Measurements from ENCODE around the gene RNF215.
"Not testable (repeated sequence)": the region's sequence is repeated elsewhere in the genome, so short reads cannot be mapped to it uniquely, and the experiment has no call there.

RNF215 gene

GRCh38 chr22:30422481-30423300 is 35.5 kb upstream of the RNF215 start:
- peak; percentile 18 for DNase-seq
- in situ Hi-C loops (cut with MboI; ENCODE audit: low pct_unique_long_range_greater_than_20kb, low sequenced_read_pairs), result no loop called here

GRCh38 chr22:30421695-30422480 is 34.7 kb upstream of the RNF215 start:
- in situ Hi-C loops (cut with MboI; ENCODE audit: low pct_unique_long_range_greater_than_20kb, low sequenced_read_pairs), result no loop called here
- no peak for DNase-seq

DNA sequence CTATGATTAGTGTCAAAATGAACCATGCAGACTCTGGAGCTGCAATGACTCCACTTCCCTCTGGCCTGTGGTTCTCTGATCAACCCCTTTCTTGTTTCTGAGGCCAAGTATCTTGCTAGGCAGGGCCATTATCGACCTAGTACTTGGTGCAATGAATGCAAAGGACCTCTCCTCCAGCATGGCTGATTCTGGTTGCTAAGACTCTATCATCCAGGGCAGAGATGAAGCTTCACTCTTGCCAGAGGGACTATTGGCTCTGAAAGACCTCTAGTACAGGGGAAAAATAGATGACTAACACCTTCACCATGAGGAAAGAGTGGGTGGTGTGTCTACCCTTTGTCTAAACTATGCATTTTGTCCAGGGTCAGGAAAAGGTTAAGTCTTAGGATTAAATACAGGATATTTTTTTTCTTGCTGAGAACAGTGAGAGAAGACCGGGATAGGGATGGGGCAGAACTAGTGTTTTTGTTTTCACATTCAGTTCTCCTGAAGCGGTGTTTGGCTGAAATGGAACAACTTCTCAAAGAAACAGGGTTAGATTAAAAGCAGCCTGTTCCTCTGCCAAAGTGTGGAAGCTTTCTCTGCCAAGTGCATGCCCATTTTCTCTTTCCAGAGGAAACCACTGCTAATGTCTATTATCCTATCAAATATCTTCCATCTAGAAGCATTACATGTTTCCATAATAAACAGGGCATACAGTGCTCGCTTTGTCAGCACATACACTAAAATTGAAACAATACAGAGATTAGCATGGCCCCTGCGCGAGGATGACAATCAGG is 33.3 kb upstream of the RNF215 start:
- no peak for DNase-seq
- in situ Hi-C loops (cut with MboI; ENCODE audit: low pct_unique_long_range_greater_than_20kb, low sequenced_read_pairs), result no loop called here

- no peak for DNase-seq
- in situ Hi-C loops (cut with MboI; ENCODE audit: low pct_unique_long_range_greater_than_20kb, low sequenced_read_pairs), result no loop called here
These were observed 29.6 kb upstream of the RNF215 start for GRCh38 chr22:30416837-30417236.

- in situ Hi-C loops (cut with MboI; ENCODE audit: low pct_unique_long_range_greater_than_20kb, low sequenced_read_pairs), result no loop called here
- no peak for DNase-seq
These were observed 29.2 kb upstream of the RNF215 start for GRCh38 chr22:30416403-30416802.

DNA sequence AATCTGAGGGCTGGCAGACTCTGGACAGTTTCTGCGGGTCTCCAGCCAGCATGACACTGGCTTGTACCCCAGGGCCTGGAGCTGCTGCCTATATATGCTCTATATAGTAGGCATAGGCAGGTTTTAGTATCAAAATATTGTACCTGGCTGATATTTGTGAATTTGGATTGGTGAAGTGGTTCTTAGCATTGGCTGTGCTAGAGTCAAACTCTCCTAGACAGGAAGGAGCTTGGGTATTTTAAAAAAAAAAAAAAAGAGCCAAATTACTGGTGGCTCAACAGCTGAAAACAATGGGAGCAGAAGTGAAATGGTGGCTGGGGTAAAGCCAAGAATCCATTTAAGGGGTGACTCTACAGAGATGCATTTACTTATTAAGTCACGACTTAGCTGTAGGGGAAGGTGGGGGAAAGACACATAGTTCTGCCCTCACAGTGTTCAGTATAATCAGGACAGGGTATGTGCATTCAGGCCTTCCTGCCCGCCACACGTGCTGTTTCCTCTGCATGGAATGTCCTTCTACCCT is 27.4 kb upstream of the RNF215 start:
- in situ Hi-C loops (cut with MboI; ENCODE audit: low pct_unique_long_range_greater_than_20kb, low sequenced_read_pairs), result no loop called here
- DNase-seq, result no peak

DNA sequence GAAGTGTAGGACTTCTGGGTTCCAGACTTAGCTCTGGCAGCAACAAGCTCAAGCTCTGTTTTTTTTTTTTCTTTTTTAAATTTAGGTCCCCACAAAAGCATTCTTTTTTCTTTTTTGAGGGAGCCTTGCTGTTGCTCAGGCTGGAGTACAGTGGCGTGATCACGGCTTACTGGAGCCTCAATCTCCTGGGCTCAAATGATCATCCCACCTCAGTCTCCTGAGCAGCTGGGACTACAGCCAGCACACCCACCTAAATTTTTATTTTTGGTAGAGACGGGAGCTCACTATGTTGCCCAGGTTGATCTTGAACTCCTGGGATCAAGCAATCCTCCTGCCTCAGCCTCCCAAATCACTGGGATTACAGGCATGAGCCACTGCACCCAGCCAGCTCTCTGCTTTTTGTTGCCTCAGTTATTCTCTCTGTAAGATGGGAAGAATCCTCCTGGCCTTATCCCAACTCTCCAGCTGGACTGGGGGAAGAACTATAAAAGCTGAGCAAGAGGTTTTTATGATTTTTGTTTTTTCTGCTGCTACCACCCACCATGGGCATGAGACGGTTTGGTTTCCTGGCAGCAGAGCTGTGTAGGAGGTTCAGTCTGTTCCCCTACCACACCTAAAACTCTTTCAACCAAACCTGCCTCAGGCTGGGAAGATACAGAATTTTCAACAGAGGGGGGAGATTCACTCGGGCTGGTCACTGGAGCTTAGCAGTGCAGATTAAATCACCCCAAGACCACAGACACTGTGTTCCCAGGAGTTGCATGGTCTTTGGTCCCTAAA is 26.7 kb upstream of the RNF215 start:
- DNase-seq, result no peak
- in situ Hi-C loops (cut with MboI; ENCODE audit: low pct_unique_long_range_greater_than_20kb, low sequenced_read_pairs), result no loop called here

GRCh38 chr22:30413001-30413400 is 25.8 kb upstream of the RNF215 start:
- DNase-seq, result no peak
- in situ Hi-C loops (cut with MboI; ENCODE audit: low pct_unique_long_range_greater_than_20kb, low sequenced_read_pairs), result no loop called here

DNA sequence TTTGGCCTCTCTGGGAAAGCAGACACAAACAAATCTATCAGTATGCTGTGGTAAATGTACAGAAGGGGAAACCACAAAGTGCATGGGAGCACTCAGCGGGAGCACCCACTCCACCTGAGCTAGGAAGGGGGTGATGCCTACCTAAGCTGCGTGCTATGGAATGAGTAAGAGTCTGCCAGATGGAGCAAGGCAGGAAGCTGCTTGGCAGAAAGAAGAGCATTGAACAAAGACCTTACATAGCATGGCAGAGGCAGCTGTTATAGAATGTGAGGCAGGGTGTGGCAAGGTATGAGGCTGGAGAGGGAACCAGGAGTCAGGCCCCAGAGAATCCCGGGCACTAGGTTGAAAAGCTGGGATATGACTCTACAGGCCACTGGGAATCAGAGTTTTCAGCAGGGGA is 24.6 kb upstream of the RNF215 start:
- no peak for DNase-seq
- in situ Hi-C loops (cut with MboI; ENCODE audit: low pct_unique_long_range_greater_than_20kb, low sequenced_read_pairs), result no loop called here

GRCh38 chr22:30408388-30409102 is 21.3 kb upstream of the RNF215 start:
- DNase-seq, result peak; percentile 19
- in situ Hi-C loops (cut with MboI; ENCODE audit: low pct_unique_long_range_greater_than_20kb, low sequenced_read_pairs), result no loop called here

DNA sequence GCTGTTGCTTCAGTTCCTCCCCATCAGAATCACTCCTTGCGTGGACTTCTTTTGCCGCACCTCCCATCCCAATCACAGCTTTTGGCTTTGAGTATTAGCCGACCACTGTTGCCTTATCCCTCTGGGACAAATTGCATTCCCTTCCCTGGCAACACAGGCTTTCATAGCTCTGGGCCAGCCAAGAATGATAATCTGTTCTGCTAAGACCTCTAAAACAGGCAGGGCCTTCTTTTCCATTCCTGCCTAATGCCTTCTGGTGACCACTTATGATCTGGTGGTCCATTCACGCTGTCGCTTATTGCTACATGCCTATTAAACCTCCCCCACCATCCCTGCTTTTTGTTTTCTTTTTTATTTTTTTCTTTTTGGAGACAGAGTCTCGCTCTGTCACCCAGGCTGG is 19.2 kb upstream of the RNF215 start:
- in situ Hi-C loops (cut with MboI; ENCODE audit: low pct_unique_long_range_greater_than_20kb, low sequenced_read_pairs), result no loop called here

DNA sequence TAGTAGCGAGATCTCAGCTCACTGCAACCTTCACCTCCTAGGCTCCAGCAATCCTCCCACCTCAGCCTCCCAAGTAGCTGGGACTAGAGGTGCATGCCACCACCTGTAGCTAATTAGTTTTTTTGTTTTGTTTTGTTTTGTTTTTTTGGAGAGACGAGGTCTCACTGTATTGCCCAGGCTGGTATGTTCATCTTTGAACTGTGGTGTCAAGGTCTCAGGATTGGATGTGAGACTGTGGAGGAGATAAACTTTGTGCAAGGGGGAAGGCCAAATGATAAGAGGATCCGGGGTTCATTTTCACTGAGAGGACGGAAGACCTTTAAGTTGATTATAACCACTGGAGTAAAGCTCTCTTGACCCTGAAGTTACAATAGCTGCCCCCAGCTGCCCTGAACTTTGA is 18.5 kb upstream of the RNF215 start:
- in situ Hi-C loops (cut with MboI; ENCODE audit: low pct_unique_long_range_greater_than_20kb, low sequenced_read_pairs), result no loop called here
- DNase-seq, result no peak

More for the DNA sequence above, 19.2 kb upstream of the RNF215 start:
- no peak for DNase-seq

DNA sequence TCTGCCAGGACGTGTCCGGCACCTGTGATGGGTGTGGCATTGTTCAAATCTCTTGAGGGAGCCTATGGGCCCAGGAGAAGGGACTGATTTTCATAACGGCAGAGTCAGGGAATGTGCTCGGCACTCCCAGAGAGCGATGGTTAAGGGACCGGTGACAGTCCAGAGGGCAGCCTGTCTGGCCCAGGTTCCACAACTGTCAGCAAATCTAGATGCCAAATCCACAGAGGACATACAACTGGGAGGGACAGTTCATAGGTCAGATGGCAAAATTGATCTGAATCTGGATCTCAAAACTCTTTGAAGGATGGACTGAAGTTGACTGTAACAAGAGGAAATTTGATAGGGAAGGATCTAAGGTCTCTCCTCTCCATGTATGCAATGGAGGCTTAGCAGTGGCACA is 17.1 kb upstream of the RNF215 start:
- in situ Hi-C loops (cut with MboI; ENCODE audit: low pct_unique_long_range_greater_than_20kb, low sequenced_read_pairs), result no loop called here
- DNase-seq, result no peak

- in situ Hi-C loops (cut with MboI; ENCODE audit: low pct_unique_long_range_greater_than_20kb, low sequenced_read_pairs); DNase-seq: not testable (repeated sequence)
These were observed 15.5 kb upstream of the RNF215 start for GRCh38 chr22:30402766-30403104.

DNA sequence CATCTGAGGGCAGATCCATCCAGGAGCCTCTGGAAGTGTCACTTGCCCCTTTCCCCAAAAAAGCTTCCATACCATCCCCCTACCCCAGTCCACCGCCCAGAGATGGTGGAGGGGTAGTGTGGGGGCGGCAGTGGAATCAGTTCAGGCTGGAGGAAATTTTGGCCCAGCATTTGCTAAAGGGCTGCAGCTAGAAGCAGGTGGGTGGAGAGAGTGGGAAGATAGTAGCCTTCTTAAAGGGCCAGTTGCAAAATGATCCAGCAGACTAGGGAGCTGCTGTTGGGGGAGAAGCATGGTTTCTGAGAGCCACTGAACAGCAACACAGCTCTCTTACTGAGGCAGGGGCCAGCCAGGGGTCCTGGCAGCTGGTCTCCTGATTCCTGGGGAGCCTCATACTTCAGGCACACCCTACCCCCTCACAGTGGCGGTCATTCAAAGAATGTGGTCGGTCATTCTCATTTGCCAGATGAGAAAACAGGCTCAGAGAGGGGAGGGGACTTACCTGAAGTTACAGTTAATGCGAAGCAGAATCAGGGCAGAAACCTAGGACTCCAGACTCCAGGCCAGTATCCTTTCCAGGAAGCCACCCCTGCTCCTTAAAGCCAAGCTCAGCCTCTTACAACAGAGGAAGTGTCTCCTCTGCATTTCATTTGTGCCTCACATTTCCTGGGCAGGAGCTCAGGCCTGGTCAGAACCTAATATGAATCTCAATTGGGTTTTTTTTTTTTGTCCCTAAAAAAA is 15.0 kb upstream of the RNF215 start:
- in situ Hi-C loops (cut with MboI; ENCODE audit: low pct_unique_long_range_greater_than_20kb, low sequenced_read_pairs), result no loop called here
- DNase-seq, result no peak

GRCh38 chr22:30401024-30401423 is 13.8 kb upstream of the RNF215 start:
- DNase-seq; in situ Hi-C loops (cut with MboI; ENCODE audit: low pct_unique_long_range_greater_than_20kb, low sequenced_read_pairs): not testable (repeated sequence)

DNA sequence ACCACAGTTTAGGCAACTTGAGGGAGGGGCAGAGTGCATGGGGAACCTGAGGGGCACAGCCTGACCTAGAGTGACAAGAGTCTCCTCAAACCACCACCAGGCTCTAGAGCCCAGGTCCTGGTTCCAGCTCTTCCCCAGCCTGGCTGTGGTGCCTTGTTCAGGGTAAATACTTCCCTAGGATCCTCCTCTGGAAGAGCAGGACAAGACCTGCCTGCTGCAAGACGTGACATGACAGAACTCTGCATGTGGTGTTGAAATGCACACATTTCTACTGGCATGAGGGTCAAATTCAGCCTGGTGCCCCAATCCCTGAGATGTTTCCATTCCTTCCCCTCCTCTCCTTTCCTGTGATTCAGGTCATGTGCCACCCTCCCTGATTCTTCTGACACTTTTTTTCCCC is 12.9 kb upstream of the RNF215 start:
- DNase-seq, result no peak
- in situ Hi-C loops (cut with MboI; ENCODE audit: low pct_unique_long_range_greater_than_20kb, low sequenced_read_pairs), result no loop called here

DNA sequence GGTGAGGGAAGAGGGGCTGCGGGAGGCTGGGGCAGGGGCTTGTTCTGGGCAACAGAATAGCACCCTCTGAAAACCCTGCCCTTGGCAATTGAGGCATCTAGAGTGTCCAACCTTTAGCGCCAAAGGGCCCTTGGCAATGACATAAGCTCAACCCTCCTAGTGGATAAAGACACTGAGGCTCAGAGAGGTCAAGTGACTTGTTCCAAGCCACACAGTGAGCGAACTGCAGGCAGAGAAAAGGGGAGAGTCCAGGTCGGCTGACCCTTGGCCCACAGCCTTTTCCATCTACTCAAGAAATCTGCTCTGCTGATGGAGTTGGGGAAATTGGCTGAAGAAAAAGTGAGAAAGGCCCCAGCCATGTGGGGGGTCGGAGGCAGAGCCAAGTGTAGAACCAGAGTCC is 12.5 kb upstream of the RNF215 start:
- in situ Hi-C loops (cut with MboI; ENCODE audit: low pct_unique_long_range_greater_than_20kb, low sequenced_read_pairs), result loop anchor here (25.0 kb wide), 1 partner anchor 287 kb away; no protein-coding TSS in a partner anchor
- DNase-seq, result no peak
